HG03066 (cell line): Measurements from ENCODE around the gene PPP1R16B.
"Not testable (repeated sequence)": the region's sequence is repeated elsewhere in the genome, so short reads cannot be mapped to it uniquely, and the experiment has no call there.

Source experiments
- ATAC-seq: cut with Tn5 transposase; IDR thresholded peaks from one replicate; pipeline ENCODE4 v1.9.1; 2021; ENCODE audit warnings: low read depth; ENCODE audit not compliant: unreplicated experiment

The PPP1R16B gene

GRCh38 chr20:38842558-38842981 is 37.1 kb downstream of the PPP1R16B start:
- ATAC-seq, result peak; percentile 84

- no peak for ATAC-seq
These were observed 37.8 kb downstream of the PPP1R16B start for GRCh38 chr20:38843346-38843745.

DNA sequence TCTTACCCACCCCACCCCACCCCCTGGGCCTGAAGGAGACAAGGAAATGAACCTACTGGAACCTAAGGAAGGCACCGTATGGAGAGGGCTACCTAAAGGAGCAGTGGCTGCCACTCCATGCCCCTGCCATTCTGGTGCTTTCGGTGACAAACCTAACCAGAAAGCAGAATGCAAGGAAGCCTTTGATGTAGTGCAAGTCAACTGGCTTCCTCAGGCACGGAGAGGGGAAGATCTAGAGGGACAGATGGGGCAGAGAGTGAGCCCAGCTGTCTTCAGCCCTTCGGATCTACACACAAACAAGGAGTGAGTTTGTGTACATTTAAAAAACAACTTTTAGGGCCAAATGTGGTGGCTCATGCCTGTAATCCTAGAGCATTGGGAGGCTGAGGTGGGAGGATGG is 39.5 kb downstream of the PPP1R16B start:
- no peak for ATAC-seq

GRCh38 chr20:38847840-38848239 is 42.3 kb downstream of the PPP1R16B start:
- ATAC-seq, result no peak

- no peak for ATAC-seq
These were observed 48.3 kb downstream of the PPP1R16B start for GRCh38 chr20:38853759-38854158.

DNA sequence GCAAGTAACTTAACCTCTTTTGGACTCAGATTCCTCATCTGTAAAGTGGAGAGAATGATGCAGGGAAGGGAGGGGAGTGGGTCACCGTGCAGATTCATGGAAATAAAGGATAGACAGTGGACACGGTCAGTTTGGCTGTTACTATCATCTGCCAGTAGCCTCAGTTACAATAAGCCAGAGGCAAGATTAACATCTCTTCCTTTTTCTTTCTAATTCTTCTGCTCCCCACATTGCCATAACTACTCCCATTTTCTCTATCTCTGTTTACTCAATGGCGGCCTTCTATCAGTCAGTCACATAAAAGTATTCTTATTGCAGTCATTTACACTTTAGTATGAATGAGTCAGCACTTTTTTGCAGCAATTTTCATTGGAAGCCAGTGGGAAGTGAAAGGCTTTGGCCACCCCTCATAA is 49.2 kb downstream of the PPP1R16B start:
- ATAC-seq, result no peak

- no peak for ATAC-seq
These were observed 49.9 kb downstream of the PPP1R16B start for GRCh38 chr20:38855356-38855755.

GRCh38 chr20:38856570-38856969 is 51.1 kb downstream of the PPP1R16B start:
- ATAC-seq, result no peak

- no peak for ATAC-seq
These were observed 52.2 kb downstream of the PPP1R16B start for GRCh38 chr20:38857703-38858102.

DNA sequence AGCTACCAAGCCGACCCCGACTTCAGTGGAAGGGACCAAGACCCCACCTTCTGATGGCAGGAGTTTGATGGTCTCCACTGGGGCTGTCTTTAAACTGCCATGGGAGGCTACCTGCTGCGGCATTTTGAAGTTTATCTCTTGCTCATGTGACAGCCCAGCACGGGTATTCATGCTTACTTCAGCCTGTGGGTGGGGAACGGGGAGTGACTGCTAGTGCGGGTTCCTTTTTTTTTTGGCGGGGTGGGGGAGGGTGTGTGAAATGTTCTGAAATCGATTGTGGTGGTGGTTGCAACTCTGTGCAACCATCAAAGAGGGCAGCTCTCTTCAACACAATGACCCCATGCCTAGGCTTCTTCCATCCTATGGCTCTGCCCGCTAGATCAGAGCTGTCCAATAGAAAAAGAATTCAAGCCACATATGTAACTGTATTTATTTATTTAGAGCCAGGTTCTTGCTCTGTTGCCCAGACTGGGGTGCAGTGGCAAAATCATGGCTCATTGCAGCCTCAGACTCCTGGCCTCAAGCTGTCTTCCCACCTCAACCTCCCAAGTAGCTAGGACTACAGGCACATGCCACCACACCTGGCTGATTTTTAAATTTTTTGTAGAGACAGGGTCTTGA is 53.7 kb downstream of the PPP1R16B start:
- ATAC-seq, result no peak

DNA sequence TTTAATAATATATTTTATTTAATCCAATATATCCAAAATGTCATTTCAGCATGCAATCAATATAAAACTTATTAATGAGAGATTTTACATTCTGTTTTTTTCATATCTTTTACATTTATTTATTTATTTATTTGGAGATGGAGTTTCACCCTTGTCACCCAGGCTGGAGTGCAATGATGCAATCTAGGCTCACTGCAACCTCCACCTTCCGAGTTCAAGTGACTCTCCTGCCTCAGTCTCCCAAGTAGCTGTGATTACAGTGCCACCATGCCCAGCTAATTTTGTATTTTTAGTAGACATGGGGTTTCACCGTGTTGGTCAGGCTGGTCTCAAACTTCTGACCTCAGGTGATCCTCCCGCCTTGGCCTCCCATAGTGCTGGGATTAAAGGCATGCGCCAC is 54.4 kb downstream of the PPP1R16B start:
- ATAC-seq, result not testable (repeated sequence)

DNA sequence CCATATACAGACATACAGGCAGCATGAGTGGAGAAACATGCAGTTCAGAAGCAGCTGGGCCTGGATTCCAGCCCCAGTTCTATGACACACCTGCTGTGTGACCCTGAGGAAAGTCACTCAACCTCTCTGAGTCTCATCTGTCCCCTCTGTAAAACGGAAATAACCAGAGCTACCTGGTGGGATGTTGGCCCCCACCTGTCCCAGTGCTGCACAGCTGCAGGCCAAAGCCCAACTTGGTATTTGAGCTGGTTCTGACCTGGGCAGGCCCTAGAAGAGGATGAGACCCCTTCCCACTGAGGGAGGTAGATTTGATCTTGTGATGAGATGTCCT is 55.5 kb downstream of the PPP1R16B start:
- no peak for ATAC-seq

DNA sequence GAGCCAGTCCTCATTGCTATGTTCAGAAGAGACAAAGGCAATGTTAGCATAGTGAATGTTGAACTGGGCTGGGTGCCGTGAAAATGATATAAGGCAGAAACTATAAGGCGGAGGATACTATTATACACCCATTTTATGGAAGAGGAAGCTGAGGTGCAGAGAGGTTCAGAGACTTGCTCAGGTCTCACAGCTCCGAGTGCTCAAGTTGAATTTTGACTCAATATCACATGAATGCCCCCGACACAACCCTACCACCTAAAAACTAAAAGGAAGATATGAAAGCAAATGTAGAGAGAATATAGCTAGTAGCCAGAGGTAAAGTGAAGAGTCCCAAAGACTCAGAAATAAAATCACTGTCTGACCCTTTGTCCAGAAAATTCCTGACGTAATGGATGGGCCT is 56.7 kb downstream of the PPP1R16B start:
- ATAC-seq, result no peak

DNA sequence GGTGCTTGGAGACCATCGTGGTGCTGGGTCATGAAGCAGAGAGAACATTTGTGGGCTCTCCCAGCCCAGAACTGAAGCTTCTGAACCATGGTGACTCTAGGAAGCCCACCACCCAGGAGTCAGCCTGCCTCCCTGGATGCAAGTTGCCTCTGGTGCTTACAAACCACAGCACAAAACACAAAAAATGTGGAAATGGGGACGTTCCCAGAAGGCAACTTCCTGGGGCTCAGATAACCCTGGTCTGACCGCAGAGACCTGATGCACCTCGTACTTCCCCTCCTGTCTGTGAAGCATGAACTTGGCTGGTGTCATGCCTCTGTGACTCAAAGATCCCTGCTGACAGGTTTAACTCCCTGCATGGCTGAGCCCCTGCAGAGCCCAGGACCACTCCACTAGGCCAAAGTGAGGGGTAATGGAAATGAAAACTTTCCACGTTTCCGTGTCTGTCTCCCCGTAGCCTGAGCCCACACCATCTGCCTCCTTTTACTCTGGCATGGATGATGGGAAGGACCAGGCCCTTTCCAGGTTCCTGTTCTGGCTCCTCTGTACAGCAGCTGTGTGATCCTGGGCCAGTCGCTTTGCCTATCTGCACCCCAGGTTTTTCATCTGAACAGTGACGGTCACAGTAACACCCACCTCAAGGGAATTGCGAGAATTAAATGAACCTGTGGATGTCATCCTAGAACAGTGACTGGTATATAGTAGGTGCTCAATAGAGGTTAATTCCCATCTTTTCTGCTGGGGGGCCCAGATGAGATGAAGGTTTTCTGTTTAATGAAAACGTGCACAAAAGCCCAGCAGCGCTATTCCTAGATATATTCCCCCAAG is 57.7 kb downstream of the PPP1R16B start:
- no peak for ATAC-seq

DNA sequence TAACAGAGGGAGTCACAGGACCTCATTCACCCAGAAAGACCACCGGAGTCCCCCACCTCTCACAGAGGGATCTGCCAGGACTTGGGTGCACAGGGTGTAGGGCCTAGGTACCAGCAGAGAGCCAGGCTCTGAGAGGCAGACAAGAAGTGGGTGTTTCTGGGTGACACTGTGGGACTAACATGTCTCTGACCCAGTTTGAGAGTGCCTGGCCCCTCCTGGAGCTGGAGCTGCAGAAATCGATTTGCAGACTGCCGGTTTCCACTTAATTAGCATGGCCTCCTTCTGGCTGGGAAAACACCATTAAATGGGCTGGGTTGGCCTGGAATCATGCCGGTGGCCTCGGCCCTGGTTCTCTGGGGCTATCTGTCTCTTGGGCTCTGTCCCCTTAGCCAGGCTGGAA is 59.2 kb downstream of the PPP1R16B start:
- no peak for ATAC-seq

- no peak for ATAC-seq
These were observed 61.0 kb downstream of the PPP1R16B start for GRCh38 chr20:38866265-38867061.

DNA sequence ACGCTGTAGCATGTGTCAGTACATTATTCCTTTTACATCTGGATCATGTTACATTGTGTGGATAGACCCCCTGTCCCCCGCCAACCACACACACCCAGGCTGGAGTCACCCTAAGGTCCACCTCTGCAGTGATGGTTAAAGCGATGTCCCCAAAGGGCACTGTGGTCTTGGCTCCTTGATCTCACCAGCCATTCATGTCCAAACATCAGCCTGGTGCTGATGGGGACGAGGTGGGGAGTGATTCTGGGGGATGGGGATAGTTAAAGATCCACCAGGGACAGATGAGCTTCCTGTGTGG is 61.5 kb downstream of the PPP1R16B start:
- ATAC-seq, result no peak

DNA sequence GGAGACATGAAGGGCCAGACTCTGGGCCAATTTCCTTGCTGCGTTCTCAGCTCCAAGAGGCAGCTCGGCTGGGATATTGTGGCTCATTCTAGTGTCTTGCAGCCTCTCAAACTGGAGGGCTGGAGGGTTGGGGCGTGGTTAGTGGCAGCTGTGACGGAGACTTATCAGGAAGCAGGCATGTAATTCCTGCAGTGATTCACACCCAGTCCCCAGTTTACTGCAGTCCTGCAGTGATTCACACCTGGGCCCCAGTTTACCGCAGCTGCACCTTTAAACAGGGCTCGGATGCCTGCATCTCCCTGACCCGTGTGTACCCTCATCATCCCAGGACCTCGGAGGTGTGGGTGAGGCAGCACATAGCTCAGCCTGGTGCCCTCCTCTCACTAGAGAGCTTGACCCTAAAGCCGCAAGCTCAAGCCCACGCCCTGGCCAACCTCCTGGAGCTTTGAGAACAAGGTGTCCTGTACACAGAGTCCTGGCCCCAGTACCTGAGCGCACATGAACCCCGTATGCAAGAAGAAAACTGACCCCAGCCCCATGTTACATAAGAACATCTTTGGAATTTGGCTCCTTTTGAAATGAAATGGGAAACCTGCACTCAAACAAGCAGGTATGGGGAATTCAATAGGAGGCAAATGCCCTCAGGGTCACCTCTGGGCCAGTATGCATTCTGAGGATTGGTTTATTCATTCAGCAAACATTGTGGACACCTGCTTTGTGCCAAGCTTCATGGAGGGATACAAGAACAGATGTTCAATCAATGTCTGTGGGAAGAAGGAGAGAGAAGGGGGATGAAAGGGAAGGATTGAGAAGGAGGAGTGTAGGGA is 65.4 kb downstream of the PPP1R16B start:
- no peak for ATAC-seq

GRCh38 chr20:38871560-38871953 is 66.1 kb downstream of the PPP1R16B start:
- no peak for ATAC-seq

DNA sequence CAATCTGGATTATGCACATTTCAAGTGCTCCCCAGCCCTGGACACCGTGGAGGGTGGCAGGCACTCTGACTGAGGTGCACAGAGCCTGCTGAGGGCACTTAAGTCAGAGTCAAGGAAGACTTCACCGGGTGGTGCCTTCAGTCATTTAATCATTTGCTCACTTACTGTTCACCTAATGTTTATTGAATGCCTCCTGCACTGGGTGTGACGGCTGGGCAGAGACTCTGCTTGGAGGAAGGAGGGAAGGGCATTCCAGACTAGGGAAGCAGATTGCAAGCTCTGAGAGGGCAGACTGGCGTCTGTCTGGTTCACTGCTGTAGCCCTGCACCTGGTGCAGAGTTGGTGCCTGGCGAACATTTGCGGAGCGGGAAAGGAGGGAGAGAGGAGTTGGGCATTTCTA is 66.5 kb downstream of the PPP1R16B start:
- ATAC-seq, result no peak
